CD4-positive, alpha-beta T cell treated with Interleukin-10 for 1 hour (primary cell): ENCODE measurements around the gene PDLIM5.
"Not testable (repeated sequence)": the region's sequence is repeated elsewhere in the genome, so short reads cannot be mapped to it uniquely, and the experiment has no call there.

ENCODE experiments used
- DNase-seq: peaks from one replicate; pipeline ENCODE4 v3.0.0-alpha.2; 2020

PDLIM5 gene

DNA sequence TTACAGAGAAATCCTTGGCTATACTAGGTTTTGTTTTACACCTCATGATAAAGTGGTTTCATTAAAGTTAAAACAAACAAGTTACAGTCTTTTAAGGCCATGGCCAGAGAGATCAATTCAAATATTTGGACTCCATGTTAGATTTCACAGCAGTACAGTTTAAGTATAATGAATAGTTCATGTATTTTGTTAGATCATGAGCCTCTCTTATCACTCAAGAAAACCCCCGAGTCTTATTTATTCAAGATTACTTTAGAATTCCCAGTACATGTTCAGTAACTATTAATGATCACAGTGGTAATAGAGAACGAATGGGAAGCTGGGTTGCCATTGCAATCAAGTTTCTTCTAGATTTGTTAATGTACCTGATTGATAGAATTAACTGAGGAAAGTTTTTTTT is 15.2 kb downstream of the PDLIM5 start:
- DNase-seq, result no peak

DNA sequence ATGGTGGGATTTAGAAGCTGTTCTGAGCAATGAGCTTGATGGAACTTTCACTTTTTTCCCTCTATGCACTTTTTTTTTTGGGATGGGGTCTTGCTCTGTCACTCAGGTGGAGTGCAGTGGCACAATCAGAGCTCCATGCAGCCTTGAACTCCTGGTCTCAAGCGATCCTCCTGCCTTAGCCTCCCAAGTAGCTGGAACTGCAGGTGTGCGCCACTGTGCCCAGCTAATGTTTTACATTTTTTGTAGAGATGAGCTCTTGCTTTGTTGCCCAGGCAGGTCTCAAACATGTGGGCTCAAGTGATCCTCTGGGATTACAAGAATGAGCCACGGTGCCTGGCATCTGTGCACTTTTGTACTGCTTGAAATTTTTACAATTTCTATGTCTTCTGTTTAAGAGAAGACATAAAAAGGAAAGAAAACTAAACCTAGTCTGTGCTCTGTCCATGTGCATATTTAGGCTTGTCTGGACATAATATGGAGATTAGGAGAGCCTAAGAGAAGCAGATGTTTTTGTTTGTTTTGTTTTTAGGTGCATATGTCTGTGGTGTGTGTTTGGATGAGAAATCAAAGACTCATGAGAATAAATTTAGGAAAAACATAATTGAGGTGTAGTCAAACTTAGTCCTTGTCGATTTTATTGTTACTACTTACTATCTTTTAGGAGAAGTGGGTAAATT is 16.5 kb downstream of the PDLIM5 start:
- DNase-seq, result no peak

DNA sequence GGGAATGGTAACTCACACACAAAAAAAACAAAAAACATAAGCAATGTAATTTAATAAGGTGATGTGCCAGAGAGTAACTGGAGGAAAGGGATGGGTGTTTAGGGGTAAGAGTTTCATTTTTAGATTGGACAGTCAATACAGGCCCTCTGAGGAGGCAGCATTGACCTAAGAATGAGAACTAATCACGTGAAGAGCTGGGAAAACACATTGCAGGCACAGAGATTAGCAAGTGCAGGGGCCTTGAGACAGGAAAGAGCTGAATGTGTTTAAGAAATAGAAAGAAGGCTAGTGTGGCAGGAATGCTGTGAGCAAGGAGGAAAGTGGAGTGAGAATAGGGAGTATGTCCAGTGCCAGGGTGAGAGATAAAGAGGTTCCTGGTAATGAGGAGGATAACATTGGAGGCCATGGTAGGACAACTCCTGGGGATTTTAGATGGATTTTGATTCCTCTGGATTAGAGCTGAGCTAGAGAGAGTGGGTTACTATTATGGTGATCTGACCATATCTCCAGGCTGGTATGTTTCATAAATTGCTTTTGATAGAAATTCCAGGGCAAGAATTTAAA is 17.6 kb downstream of the PDLIM5 start:
- DNase-seq, result no peak

DNA sequence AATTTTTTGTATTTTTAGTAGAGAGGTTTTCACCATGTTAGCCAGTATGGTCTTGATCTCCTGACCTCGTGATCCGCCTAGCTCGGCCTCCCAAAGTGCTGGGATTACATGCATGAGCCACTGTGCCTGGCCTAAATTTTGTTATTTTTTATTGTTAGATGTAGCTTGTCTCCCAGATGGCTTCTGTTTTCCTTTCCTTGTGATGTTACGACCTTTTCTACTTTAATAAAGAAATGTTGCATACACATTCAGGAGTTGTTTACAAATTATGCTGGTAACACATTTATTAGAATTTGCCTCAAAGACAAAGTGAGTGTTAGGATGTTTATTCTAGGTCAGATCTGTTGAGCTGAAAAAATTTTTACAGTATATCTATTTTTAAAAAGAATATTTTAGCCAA is 18.4 kb downstream of the PDLIM5 start:
- DNase-seq, result no peak

DNA sequence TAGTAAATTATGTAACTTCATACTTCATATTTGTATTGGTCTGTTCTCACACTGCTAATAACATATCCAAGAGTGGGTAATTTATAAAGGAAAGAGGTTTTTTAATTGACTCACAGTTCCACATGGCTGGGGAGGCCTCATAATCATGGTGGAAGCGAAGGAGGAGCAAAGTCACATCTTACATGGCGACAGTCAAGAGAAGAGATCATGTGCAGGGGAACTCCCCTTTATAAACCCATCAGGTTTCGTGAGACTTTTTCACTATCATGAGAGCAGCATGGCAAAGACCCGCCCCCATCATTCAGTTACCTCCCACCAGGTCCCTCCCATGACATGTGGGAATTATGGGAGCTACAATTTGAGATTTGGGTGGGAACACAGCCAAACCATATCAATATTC is 19.0 kb downstream of the PDLIM5 start:
- not testable (repeated sequence) for DNase-seq

DNA sequence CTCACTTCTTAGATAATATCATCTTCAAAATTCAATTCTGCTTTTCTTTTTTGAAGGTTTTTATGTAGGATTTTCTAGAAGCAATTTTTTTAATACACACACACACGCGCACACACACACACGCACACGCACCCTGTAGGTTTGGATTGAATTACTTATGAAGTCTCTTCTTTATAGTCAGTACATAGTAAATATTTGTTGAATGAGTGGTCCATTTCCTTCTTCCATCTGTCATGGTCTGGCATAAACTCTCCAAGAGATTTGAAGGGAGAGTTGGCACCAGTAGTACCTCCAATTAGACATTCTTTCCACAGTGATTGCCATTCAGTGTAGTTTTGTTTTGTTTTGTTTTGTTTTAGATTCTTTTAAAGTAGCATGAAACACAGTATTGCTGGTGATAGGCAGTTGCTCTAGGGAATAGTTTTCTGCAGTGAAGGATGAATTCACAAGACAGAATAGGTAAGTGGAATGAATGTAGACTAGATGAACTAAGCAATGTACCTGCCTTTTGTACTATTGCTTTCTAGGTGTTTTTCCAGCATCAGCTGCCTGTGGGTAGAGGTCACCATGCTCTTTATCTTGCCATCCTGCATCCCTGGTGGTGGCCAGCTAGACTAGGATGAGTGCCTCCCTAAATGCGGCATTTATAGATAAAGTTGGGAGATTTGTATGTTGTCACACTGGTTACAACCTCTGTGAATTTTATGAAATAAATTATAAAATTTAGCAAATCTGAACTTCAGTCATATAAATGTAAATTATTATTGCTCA is 20.5 kb downstream of the PDLIM5 start:
- no peak for DNase-seq

DNA sequence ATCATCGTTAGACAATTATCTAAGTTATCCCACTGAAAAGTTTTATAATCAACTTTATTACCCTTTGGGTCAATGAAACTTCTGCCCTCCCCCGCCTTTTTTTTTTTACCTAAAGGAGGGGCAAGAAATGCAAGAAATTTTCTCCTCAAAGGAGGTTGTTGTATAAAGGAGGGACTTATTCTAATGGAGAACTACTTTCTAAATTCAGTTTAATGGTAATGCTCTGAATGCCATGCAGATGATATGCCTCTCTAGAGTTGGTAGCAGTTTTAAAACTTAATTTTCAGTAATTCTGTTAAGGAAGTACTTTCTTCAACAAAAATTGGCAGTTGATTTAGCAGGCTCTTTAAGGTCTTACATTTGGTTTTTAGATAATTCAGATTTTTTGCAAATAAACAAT is 23.3 kb downstream of the PDLIM5 start:
- no peak for DNase-seq

DNA sequence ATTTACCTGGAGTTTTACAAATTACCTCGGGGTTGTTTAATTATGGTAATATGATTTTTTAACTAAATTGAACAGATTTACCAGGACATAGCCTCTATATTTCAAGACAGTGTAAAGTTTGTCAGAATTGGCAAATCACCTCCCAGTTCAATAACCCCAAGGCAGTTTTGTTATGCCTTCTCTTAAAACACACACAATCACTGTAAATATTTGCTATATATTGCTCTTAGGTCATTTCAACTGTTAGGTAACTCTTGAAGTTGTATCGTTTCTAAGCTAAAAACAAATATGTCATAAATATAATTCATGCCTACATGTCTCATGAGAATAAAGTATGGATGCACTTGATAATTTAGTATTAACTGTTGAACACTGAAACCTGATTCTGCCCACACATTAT is 24.1 kb downstream of the PDLIM5 start:
- no peak for DNase-seq

DNA sequence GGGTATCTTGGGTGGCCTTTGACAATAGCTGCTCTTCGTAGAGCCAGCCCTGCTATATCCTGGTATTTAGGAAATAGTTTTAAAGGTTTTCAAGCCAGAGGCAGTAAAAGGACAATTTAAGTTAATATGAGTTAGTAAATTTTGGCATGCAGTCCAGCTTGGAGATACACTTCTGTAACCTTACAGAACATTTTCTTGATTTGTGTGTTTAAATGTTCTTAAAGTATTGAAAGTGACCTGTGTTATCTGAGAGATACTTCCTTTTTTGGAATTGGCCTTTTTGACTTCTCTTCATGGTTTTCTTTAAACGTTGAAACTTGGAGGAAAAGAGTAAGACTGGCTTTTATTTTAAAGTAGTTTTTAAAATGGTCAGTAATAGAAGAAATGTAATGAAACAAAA is 25.5 kb downstream of the PDLIM5 start:
- no peak for DNase-seq

DNA sequence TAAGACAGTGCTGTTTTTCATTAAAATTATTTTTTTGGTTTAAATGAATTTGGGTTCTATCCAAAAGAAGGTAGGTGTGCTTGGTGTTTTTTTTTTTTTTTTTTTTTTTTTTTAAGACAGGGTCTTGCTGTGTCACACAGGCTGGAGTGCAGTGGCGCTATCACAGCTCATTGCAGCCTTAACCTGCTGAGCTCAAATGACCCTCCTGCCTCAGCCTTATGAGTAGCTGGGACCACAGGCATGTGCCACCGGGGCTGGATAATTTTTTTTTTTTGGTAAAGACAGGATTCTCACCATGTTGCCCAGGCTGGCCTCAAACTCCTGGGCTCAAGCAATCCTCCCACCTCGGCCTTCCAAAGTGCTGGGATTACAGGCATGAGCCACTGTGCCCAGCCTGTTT is 27.1 kb downstream of the PDLIM5 start:
- not testable (repeated sequence) for DNase-seq

DNA sequence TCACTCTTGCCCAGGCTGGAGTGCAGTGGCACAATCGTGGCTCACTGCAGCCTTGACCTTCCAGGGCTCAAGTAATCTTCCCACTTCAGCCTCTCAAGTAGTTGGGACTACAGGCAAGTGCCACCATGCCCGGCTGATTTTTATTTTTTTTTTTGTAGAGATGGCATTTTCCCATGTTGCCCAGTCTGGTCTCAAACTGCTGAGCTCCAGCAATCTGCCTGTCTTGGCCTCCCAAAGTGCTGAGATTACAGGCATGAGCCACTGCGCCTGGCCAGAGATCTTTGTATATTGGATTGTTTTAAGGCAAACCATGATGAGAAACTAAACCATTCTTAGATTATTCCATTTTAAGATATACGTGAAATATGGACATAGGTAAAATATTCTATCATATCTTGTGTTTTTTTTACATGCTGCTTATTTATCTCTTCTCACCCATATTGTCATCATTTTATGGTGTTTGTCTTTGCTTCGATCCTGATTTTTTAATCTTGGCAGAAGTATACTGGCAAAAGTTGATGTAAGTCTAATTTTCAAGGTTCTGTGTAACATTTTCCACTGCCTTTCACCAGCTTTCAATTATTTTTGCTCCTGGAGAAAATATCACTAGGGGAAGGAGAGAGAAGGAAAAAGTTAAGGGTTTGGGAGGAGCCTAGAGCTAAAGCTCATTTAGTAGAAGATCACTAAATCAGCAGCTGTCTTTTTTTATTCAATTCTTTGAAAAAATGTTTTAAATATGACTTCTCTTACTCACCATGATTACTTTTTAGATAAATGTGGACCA is 27.8 kb downstream of the PDLIM5 start:
- DNase-seq, result no peak

DNA sequence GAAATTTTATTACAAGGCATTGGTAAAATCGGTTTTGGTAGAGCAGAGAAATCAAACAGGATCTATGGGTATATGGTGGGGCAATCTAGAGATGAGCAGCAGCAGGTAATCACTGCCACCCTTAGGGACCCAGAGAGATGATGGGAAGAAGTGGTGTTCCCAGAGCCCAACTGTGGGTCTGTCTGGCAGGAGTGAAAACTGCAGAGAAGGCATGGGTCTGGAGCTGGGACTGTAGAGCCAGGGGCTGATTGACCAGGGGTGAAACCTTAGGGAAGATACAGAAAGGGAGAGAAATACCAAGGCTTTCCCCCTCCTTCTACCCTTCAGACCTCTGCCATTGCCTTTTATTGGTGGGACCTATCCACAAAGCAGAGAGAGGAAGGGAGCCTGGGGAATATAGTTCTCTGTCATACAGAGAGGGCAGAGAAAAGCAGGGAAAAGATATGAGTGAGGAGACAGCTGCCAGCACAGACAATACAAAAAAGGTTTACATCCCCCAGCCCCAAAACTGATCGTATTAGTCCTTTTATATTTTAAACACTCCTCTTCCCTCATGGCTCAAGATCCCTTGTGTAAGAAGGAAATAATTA is 28.7 kb downstream of the PDLIM5 start:
- DNase-seq, result no peak

DNA sequence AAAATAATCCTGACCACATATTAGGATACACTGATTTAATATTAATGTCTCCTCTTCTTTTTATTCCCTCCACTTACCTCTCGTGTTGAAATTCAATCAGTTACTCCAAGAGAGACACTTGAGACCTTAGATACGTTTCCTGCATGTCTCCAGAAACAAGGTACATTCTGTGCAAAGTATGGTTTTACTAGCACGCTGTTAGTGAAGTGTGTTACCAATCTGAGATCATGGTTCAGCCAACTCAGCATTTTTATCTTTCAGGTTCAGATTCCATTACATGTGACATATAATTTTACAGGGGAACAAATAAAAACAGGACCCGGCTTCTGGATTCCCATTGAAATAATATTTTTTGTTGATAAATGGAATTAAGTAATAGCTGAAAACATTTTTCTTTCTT is 32.2 kb downstream of the PDLIM5 start:
- no peak for DNase-seq

DNA sequence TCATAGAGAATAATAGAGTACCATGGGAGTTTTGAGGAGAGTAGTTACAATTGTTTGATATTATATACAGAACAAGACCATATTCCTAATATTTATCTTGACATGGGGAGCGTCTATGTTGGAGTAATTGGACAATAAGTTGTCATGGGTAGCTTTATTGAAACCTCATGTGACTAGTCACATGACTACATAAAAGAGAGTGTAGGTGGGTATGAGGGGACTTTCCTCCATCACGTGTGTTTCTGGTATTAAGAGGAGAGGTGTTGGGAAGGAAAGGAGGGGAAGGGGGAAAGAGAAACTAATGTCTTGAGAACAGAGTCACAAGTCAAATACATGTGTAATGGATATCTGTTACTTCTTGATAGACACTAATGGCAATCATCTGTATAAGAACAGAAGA is 33.1 kb downstream of the PDLIM5 start:
- DNase-seq, result no peak

DNA sequence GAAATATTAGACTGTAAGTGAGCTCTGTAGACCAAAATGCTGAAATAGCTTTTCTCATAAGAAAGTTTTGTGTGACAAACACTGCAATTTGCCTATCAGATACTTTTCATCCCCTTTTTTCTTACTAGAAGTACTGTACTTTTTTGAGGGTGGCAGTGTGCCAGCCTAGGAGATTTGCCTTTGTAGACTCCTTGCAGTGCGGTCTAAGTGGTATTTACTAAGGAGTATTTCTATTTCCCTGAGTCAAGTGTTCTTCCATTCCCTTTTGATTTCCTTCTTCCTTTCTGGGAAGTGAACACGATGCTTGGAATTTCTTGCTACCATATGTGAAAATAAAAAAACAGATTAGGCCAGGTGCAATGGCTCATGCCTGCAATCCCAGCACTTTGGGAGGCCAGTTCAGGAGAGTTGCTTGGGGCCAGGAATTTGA is 34.6 kb downstream of the PDLIM5 start:
- no peak for DNase-seq

DNA sequence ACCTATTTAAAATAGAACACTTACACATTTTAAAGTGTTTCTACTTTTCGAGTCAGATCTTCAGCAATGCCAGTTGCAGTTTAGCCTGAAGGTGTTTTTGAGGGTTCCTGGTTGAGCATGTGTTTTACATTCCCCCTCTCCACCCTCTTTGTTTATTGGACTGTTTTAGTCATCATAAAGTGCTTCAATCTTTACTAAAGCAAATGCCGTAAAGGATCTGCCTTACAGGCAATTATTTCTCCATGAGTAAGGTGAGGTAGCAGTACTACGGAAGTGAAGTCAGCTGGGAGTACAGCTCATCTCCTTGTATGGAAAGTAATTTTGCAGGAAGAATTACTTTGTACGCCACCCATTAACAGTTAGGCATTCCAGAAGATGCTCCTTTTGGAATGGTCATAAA is 36.9 kb downstream of the PDLIM5 start:
- no peak for DNase-seq

DNA sequence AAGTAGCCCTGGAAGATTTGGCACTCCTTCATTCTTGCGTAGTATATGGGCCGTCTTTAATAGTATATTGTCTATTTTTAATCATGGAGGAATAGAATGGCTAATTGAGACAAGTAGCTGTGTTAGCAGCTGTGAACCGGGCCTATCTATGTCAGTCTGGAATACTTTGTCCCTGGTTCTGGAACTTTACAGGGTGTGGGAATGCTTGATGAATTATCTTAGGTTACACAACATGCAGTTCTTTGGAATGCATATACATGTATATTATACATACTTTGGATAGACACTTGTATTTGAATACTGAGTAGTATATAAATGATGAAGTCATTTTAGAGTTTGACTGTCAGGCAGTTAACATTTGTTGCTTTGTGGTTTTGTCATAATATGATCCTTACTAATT is 37.4 kb downstream of the PDLIM5 start:
- no peak for DNase-seq

DNA sequence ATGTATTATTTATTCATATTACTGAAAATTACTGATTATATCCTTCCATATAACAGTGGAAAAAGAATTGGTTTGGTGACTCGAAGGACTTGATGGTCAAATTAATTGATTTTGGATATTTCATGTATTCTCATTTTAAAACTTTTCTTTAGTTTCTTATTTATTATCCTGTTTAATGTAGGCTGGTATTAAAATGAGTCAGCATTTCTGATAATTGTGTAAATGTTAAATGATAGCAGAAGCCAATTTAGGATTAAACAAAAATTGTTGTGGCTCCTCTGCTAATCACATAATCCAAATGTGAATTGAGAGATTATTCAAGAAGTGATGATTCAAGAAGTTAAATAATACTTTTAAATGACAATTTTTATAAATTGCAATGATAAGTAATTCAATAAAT is 38.7 kb downstream of the PDLIM5 start:
- DNase-seq, result no peak

DNA sequence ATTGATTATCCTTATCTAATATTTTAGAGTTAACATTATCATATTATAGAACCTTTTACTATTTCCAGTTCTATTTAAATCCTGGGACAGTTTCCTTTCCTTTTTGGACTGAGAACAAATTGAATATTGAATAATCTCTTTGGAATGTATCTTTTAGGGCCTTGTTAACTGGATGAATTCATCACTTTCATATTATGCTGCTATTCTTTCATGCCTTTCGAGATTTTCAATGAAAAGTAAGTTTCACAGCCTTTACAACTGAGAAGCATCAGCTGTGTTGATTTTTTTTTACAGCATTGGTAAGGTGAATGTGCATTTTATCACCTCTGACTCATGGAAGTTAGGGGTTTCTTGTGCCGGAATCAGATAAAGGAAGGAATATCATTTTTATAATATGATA is 39.6 kb downstream of the PDLIM5 start:
- no peak for DNase-seq

DNA sequence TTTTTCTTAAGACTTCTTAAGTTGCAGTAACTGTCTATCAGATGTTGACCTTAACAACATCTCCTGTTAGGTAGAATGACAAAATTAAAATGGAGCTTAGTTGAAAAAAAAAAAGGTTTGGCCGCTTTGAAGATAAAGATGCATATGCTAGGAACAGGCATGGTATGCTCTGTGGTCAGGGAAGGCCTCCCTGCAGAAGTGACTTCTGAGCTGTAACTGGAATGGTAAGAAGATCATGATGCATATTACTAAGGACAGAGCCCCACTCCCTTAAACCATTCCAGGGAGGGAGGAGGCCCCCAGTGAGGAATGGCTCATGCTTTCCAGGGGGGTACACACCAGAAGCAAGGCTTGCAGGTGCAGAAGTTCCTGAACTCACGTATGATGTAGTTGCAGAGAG is 43.7 kb downstream of the PDLIM5 start:
- DNase-seq, result no peak

DNA sequence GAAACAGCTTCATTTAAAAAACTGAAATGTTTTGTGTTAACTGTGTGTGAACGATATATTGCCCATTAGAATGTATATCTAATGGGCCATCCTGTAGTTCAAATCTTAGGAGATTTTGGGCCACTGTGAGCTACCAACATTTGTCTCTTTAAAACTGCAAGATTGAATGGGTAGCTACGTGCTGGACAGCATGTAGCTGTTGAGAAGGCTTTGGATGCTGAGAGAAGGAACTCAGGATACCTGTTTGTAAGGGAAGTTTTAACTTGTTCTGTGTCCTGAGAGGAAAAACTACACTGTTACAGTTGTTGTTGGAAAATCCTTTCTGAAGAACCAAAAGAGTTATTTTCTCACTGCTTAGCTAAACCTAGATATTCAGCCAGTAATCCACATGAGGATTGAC is 45.9 kb downstream of the PDLIM5 start:
- DNase-seq, result no peak

DNA sequence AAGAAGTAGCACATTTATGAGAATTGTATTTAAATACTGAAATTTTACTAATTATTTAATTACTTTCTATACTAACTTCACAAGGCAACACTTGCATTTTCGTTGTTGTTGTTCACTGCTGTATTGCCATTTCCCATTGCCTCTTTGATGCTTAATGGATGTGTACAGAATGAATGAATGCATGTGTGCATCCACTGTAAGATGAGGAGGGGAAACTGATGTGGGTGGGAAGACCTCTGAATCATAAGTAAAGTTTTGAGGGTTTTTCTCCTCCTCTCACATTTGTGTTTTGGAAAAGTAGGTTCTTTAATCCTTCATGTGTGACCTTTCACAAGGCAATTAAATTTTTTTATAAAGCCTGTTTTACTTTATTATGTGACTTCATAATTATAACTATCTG is 46.8 kb downstream of the PDLIM5 start:
- no peak for DNase-seq

DNA sequence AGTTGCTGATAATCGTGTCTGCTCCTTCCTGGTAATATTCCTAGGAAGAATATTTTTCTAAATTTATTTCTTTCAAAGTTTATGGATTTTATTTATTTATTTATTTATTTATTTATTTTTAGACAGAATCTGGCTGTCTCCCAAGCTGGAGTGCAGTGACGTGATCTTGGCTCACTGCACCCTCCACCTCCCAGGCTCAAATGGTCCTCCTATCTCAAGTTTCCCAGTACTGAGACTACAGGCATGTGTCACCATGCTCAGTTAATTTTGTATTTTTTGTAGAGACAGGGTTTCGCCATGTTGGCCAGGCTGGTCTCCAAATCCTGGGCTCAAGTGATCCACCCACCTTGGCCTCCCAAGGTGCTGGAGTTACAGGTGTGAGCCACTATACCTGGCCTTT is 48.9 kb downstream of the PDLIM5 start:
- no peak for DNase-seq
